Left ventricle myocardium inferior (tissue), 1 donor: ENCODE measurements around the gene TSHZ2. TPM values are rescaled to one million over a fixed set of nuclear protein-coding genes. Genes with fewer than 3 reads are reported as not detected.
"Not testable (repeated sequence)": the region's sequence is repeated elsewhere in the genome, so short reads cannot be mapped to it uniquely, and the experiment has no call there.

Source experiments
- DNase-seq: peaks from one replicate; pipeline ENCODE4 v3.0.0-alpha.2; 2020
- H3K27ac ChIP-seq: fragments of 200-600 bp; replicated peaks from 2 replicates; pipeline ENCODE4 v1.8.0; 2021
- H3K27me3 ChIP-seq: fragments of 200-600 bp; 2 replicates; pipeline ENCODE4 v1.8.0; 2021; ENCODE audit warnings: low read depth
- H3K36me3 ChIP-seq: fragments of 200-600 bp; 2 replicates; pipeline ENCODE4 v1.8.0; 2021
- H3K4me1 ChIP-seq: fragments of 200-600 bp; 2 replicates; pipeline ENCODE4 v1.8.0; 2021
- H3K4me3 ChIP-seq: fragments of 200-600 bp; 2 replicates; pipeline ENCODE4 v1.8.0; 2021; ENCODE audit warnings: mild to moderate bottlenecking, moderate library complexity
- H3K9me3 ChIP-seq: fragments of 200-600 bp; replicated peaks from 2 replicates; pipeline ENCODE4 v1.8.0; 2021
- intact Hi-C: fragments of 100-400 bp; cut with micrococcal nuclease; formaldehyde crosslinking; loops from one replicate; pipeline ENCODE4 v1.11.0; 2022
- total RNA-seq: library from RNA; stranded (reverse); fragmentation: NEBNext Ultra II Directional; extraction: Animal tissue kit (Norgen Biotek cat#: 25700); gene quantifications from one replicate; pipeline ENCODE4 v1.2.1, GENCODE V29; 2021
- TF ChIP-seq, protein P1 (sequence below): fragments of 200-600 bp; IDR thresholded peaks from 2 replicates; pipeline ENCODE4 v1.8.0; 2021; ENCODE audit warnings: antibody characterized with exemption, mild to moderate bottlenecking, borderline replicate concordance
- donor health status: DM: no; HTN: yes; CAD: no; lungs with severe emphysema.

Gene TSHZ2
- total RNA-seq, 1 donor from 2014 or later = 3.1 TPM

GRCh38 chr20:53319716-53320115 is 347.6 kb downstream of the TSHZ2 start:
- intact Hi-C loops = no loop called here
- DNase-seq = no peak
- Histone ChIP-seq H3K4me1 (no peaks in the 10 kb centered on the region), H3K4me3 (no peak overlapping the region), H3K27me3 (no peaks in the 10 kb centered on the region), H3K9me3 (no peaks in the 10 kb centered on the region), H3K27ac (no peak overlapping the region), H3K36me3 (no peaks in the 10 kb centered on the region)
- TF ChIP-seq, protein P1, sequence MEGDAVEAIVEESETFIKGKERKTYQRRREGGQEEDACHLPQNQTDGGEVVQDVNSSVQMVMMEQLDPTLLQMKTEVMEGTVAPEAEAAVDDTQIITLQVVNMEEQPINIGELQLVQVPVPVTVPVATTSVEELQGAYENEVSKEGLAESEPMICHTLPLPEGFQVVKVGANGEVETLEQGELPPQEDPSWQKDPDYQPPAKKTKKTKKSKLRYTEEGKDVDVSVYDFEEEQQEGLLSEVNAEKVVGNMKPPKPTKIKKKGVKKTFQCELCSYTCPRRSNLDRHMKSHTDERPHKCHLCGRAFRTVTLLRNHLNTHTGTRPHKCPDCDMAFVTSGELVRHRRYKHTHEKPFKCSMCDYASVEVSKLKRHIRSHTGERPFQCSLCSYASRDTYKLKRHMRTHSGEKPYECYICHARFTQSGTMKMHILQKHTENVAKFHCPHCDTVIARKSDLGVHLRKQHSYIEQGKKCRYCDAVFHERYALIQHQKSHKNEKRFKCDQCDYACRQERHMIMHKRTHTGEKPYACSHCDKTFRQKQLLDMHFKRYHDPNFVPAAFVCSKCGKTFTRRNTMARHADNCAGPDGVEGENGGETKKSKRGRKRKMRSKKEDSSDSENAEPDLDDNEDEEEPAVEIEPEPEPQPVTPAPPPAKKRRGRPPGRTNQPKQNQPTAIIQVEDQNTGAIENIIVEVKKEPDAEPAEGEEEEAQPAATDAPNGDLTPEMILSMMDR = no peak

DNA sequence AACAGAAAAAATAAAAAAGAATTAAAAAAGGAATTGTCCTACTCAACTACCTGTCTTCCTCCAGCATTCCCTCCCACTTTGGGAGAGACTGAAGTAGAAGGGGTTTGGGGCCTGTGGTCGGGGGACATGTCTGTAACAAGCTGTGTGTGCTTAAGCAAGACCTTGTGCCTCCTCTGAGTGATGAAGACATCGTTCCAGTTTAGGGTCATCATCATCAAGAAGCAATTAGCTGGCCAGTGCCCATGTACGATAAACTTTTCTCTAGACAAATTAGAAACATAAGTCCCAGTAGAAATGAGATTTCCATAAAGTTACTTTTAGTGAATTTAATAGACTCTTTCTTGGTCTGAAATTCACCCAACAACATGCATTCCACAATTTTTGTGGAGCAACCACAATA is 348.5 kb downstream of the TSHZ2 start:
- Histone ChIP-seq H3K27ac (no peak overlapping the region), H3K36me3 (no peaks in the 10 kb centered on the region), H3K27me3 (no peaks in the 10 kb centered on the region), H3K4me3 (no peak overlapping the region), H3K9me3 (no peaks in the 10 kb centered on the region), H3K4me1 (no peaks in the 10 kb centered on the region)
- TF ChIP-seq, protein P1 = no peak
- no peak for DNase-seq
- intact Hi-C loops = no loop called here

DNA sequence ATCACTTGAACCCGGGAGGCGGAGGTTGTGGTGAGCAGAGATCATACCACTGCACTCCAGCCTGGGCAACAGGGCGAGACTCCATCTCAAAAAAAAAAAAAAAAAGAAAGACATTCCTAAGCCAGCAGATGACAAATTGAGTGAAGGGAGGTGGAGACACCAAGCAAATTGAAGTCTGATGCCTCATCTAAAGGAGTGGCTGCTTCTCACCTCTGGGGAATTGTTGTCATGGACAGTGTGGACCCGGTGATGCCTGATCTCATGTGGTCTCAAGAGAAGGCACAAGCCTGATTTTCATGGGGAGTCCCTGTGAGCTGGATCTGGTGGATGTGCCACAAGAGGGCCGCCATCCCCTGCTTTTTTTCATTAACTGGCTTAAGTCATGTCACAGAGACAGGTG is 349.4 kb downstream of the TSHZ2 start:
- H3K36me3 ChIP-seq = no peaks in the 10 kb centered on the region
- H3K4me3 ChIP-seq = no peak overlapping the region
- H3K4me1 ChIP-seq = no peaks in the 10 kb centered on the region
- intact Hi-C loops = no loop called here
- TF ChIP-seq, protein P1 = no peak
- DNase-seq = no peak
- no peaks in the 10 kb centered on the region for H3K27me3 ChIP-seq
- no peaks in the 10 kb centered on the region for H3K9me3 ChIP-seq
- no peak overlapping the region for H3K27ac ChIP-seq

GRCh38 chr20:53322651-53323050 is 350.5 kb downstream of the TSHZ2 start:
- TF ChIP-seq, protein P1 = no peak
- Histone ChIP-seq H3K27ac (no peak overlapping the region), H3K9me3 (no peaks in the 10 kb centered on the region), H3K4me1 (no peaks in the 10 kb centered on the region), H3K36me3 (no peaks in the 10 kb centered on the region), H3K4me3 (no peak overlapping the region), H3K27me3 (no peaks in the 10 kb centered on the region)
- intact Hi-C loops = no loop called here
- no peak for DNase-seq

DNA sequence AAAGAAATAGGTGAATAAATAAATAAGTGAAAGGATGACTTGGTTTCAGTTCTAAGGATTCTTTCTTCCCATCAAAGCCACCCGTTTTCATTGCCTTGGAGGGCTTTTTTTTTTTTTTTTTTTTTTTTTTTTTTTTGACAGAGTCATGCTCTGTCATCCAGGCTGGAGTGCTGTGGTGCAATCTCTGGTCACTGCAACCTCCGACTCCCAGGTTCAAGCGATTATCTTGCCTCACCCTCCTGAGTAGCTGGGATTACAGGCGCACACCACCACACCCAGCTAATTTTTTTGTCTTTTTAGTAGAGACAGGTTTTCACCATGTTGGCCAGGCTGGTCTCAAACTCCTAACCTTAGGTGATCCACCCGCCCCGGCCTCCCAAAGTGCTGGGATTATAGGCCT is 351.3 kb downstream of the TSHZ2 start:
- H3K4me3 ChIP-seq, intact Hi-C loops, H3K27ac ChIP-seq, DNase-seq, H3K9me3 ChIP-seq, H3K4me1 ChIP-seq, H3K27me3 ChIP-seq, H3K36me3 ChIP-seq: not testable (repeated sequence)

DNA sequence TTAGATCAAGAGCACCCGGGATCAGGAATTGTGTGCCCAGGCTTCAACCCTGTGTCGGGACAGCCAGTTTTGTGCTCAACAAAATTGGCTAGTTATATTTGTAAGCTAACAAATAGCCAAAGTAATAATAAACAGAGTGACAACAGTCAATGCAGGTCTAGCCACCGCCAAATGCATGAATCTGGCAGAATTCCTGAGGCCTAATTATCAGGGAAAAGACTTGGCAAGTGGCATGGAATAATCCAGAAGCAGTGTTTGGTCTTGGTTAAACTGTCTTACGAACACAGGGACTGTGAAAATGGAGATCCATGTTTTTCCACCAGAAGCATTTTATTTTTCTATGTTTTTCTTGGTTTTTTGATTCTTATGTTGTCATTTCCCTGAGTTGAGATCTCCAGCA is 352.7 kb downstream of the TSHZ2 start:
- Histone ChIP-seq H3K27me3 (no peaks in the 10 kb centered on the region), H3K36me3 (no peaks in the 10 kb centered on the region), H3K27ac (no peak overlapping the region), H3K4me1 (no peaks in the 10 kb centered on the region), H3K9me3 (no peaks in the 10 kb centered on the region), H3K4me3 (no peak overlapping the region)
- intact Hi-C loops = no loop called here
- TF ChIP-seq, protein P1 = no peak
- DNase-seq = no peak
